Parathyroid adenoma (tissue), 2 donors: ENCODE data around the gene PREX1.

Experiments used
- H2AFZ ChIP-seq: fragments of 300-600 bp; sonication (generic); one replicate; pipeline ENCODE4 v1.7.0; 2017; ENCODE audit warnings: antibody characterized with exemption, mild to moderate bottlenecking
- H3K27ac ChIP-seq: fragments of 300-600 bp; sonication (generic); one replicate; pipeline ENCODE4 v1.7.0; 2017
- H3K27me3 ChIP-seq: fragments of 300-600 bp; sonication (generic); one replicate; pipeline ENCODE4 v1.7.0; 2017; ENCODE audit warnings: low read length; ENCODE audit not compliant: control insufficient read depth, insufficient read depth
- H3K36me3 ChIP-seq: fragments of 300-600 bp; sonication (generic); one replicate; pipeline ENCODE4 v1.7.0; 2017; ENCODE audit warnings: low read length; ENCODE audit not compliant: control insufficient read depth, insufficient read depth
- H3K4me1 ChIP-seq: fragments of 300-600 bp; sonication (generic); one replicate; pipeline ENCODE4 v1.7.0; 2017; ENCODE audit warnings: control low read depth
- H3K4me2 ChIP-seq: fragments of 300-600 bp; sonication (generic); one replicate; pipeline ENCODE4 v1.7.0; 2017; ENCODE audit warnings: low read length
- H3K4me3 ChIP-seq: fragments of 300-600 bp; sonication (generic); one replicate; pipeline ENCODE4 v1.7.0; 2017; ENCODE audit warnings: low read depth, low read length
- H3K79me2 ChIP-seq: fragments of 300-600 bp; sonication (generic); one replicate; pipeline ENCODE4 v1.7.0; 2017; ENCODE audit warnings: control low read depth
- H3K9ac ChIP-seq: fragments of 300-600 bp; sonication (generic); one replicate; pipeline ENCODE4 v1.7.0; 2017; ENCODE audit warnings: mild to moderate bottlenecking
- H3K9me3 ChIP-seq: fragments of 300-600 bp; sonication (generic); one replicate; pipeline ENCODE4 v1.7.0; 2017; ENCODE audit warnings: low read length; ENCODE audit not compliant: control insufficient read depth
- CTCF ChIP-seq: fragments of 300-600 bp; sonication (generic); IDR thresholded peaks from one replicate; pipeline ENCODE4 v1.7.0; 2017; ENCODE audit warnings: antibody characterized with exemption, mild to moderate bottlenecking
- donor health status: primary hyperparathyroidism.

The PREX1 gene

GRCh38 chr20:48606841-48607543 is 220.8 kb downstream of the PREX1 start:
- H3K4me3 ChIP-seq, result no peak overlapping the region
- H3K27me3 ChIP-seq, result no peaks in the 10 kb centered on the region
- H3K4me2 ChIP-seq, result no peak overlapping the region
- no peak overlapping the region for H3K27ac ChIP-seq
- H3K79me2 ChIP-seq, result no peaks in the 10 kb centered on the region
- no peaks in the 10 kb centered on the region for H3K36me3 ChIP-seq
- H3K4me1 ChIP-seq, result no peaks in the 10 kb centered on the region
- H3K9ac ChIP-seq, result no peak overlapping the region
- no peak overlapping the region for H2AFZ ChIP-seq
- no peaks in the 10 kb centered on the region for H3K9me3 ChIP-seq
- TF ChIP-seq CTCF, result no peak

GRCh38 chr20:48606172-48606840 is 221.5 kb downstream of the PREX1 start:
- no peak overlapping the region for H3K9ac ChIP-seq
- H3K27ac ChIP-seq, result no peak overlapping the region
- H3K36me3 ChIP-seq, result no peaks in the 10 kb centered on the region
- H3K4me1 ChIP-seq, result no peaks in the 10 kb centered on the region
- no peak overlapping the region for H3K4me3 ChIP-seq
- no peak overlapping the region for H2AFZ ChIP-seq
- no peaks in the 10 kb centered on the region for H3K79me2 ChIP-seq
- no peaks in the 10 kb centered on the region for H3K27me3 ChIP-seq
- H3K4me2 ChIP-seq, result no peak overlapping the region
- no peak for TF ChIP-seq CTCF
- H3K9me3 ChIP-seq, result no peaks in the 10 kb centered on the region

- Histone ChIP-seq H3K9ac (no peak overlapping the region), H3K79me2 (no peaks in the 10 kb centered on the region), H3K36me3 (no peaks in the 10 kb centered on the region), H3K27me3 (no peaks in the 10 kb centered on the region), H3K9me3 (no peaks in the 10 kb centered on the region), H3K4me1 (no peaks in the 10 kb centered on the region), H3K4me2 (no peak overlapping the region), H2AFZ (no peak overlapping the region), H3K4me3 (no peak overlapping the region), H3K27ac (no peak overlapping the region)
- TF ChIP-seq CTCF, result no peak
Observed at GRCh38 chr20:48605364-48606171, 222.2 kb downstream of the PREX1 start.

- no peak overlapping the region for H3K9ac ChIP-seq
- H3K4me2 ChIP-seq, result no peak overlapping the region
- TF ChIP-seq CTCF, result no peak
- no peak overlapping the region for H2AFZ ChIP-seq
- H3K9me3 ChIP-seq, result no peaks in the 10 kb centered on the region
- H3K4me3 ChIP-seq, result no peak overlapping the region
- no peaks in the 10 kb centered on the region for H3K4me1 ChIP-seq
- H3K79me2 ChIP-seq, result no peaks in the 10 kb centered on the region
- no peak overlapping the region for H3K27ac ChIP-seq
- no peaks in the 10 kb centered on the region for H3K27me3 ChIP-seq
- H3K36me3 ChIP-seq, result no peaks in the 10 kb centered on the region
Observed at GRCh38 chr20:48604936-48605335, 222.9 kb downstream of the PREX1 start.
